DLD1 (cell line): ENCODE measurements around the gene TNIP3.

Source experiments
- in situ Hi-C: cut with HindIII; loops from 2 replicates; pipeline ENCODE4 v1.10.0; 2017; ENCODE audit warnings: low sequenced_read_pairs

Gene TNIP3

GRCh38 chr4:121140716-121141460 is 23.2 kb downstream of the TNIP3 start:
- in situ Hi-C loops = no loop called here

GRCh38 chr4:121139533-121140222 is 24.4 kb downstream of the TNIP3 start:
- in situ Hi-C loops = no loop called here

- in situ Hi-C loops = no loop called here
Observed at GRCh38 chr4:121138039-121138825, 25.9 kb downstream of the TNIP3 start.

GRCh38 chr4:121130326-121130660 is 33.8 kb downstream of the TNIP3 start:
- in situ Hi-C loops = no loop called here

GRCh38 chr4:121129606-121130325 is 34.4 kb downstream of the TNIP3 start:
- in situ Hi-C loops = no loop called here

GRCh38 chr4:121127100-121127499 is 37.0 kb downstream of the TNIP3 start:
- in situ Hi-C loops = no loop called here

GRCh38 chr4:121126449-121127006 is 37.6 kb downstream of the TNIP3 start:
- in situ Hi-C loops = no loop called here

GRCh38 chr4:121125498-121125885 is 38.6 kb downstream of the TNIP3 start:
- in situ Hi-C loops = no loop called here

- in situ Hi-C loops = no loop called here
Observed at GRCh38 chr4:121122661-121123060, 41.5 kb downstream of the TNIP3 start.

- in situ Hi-C loops = no loop called here
Observed at GRCh38 chr4:121119715-121120114, 44.4 kb downstream of the TNIP3 start.

GRCh38 chr4:121118344-121118743 is 45.8 kb downstream of the TNIP3 start:
- in situ Hi-C loops = no loop called here

- in situ Hi-C loops = no loop called here
Observed at GRCh38 chr4:121114756-121115155, 49.4 kb downstream of the TNIP3 start.

GRCh38 chr4:121112530-121112929 is 51.6 kb downstream of the TNIP3 start:
- in situ Hi-C loops = no loop called here

- in situ Hi-C loops = no loop called here
Observed at GRCh38 chr4:121108557-121108956, 55.6 kb downstream of the TNIP3 start.

- in situ Hi-C loops = no loop called here
Observed at GRCh38 chr4:121107507-121107906, 56.6 kb downstream of the TNIP3 start.

GRCh38 chr4:121100093-121100775 is 63.9 kb downstream of the TNIP3 start:
- in situ Hi-C loops = no loop called here

GRCh38 chr4:121098266-121098665 is 65.9 kb downstream of the TNIP3 start:
- in situ Hi-C loops = loop anchor here (25.0 kb wide), 1 partner anchor 936 kb away; no protein-coding TSS in a partner anchor

GRCh38 chr4:121096629-121097028 is 67.5 kb downstream of the TNIP3 start:
- in situ Hi-C loops = loop anchor here (25.0 kb wide), 1 partner anchor 934 kb away; no protein-coding TSS in a partner anchor

- in situ Hi-C loops = loop anchor here (25.0 kb wide), 1 partner anchor 934 kb away; no protein-coding TSS in a partner anchor
Observed at GRCh38 chr4:121096191-121096590, 67.9 kb downstream of the TNIP3 start.
